ENCODE data around the gene TLCD3B. TPM values are rescaled to one million over a fixed set of nuclear protein-coding genes. Genes with fewer than 3 reads are reported as not detected.

The TLCD3B gene
- total RNA-seq, 2 experiments from 2014 or later = 4.3 to 17.6 TPM

- H2AFZ ChIP-seq (ENCODE audit: low read length) = no peak overlapping the region
- peaks cover 10% of the 10 kb centered on the region; the same call in 1 of the 2 replicates for H3K36me3 ChIP-seq (ENCODE audit: insufficient read depth, low read length)
- no peaks in the 10 kb centered on the region for H3K9me2 ChIP-seq (ENCODE audit: insufficient read depth, low read length)
- H3K9me3 ChIP-seq (ENCODE audit: low read length) = no peaks in the 10 kb centered on the region
- H3K4me2 ChIP-seq (ENCODE audit: low read length) = peak overlapping the region; percentile 52; the same call in 1 of the 2 replicates
- TF ChIP-seq EZH2phosphoT487 (IDR thresholded peaks at IDR 0.05; ENCODE audit: borderline replicate concordance, low read depth, low read length) (no peak), CTCF (conservative IDR thresholded peaks at IDR 0.05; ENCODE audit: low read length) (no peak)
- POLR2A ChIA-PET = interaction anchor here (0.6 kb wide), 1 partner anchor 886 kb away, joined by 7 read pairs; no protein-coding TSS in a partner anchor
- no peaks in the 10 kb centered on the region for H3K79me2 ChIP-seq (ENCODE audit: insufficient read depth, low read depth, low read length)
- no peaks in the 10 kb centered on the region for H4K20me1 ChIP-seq (ENCODE audit: insufficient read depth, low read length)
- no peak for DNase-seq (ENCODE audit: low spot score)
- BruUV-seq (replicated peaks) = no TSS peak
- peaks cover 2% of the 10 kb centered on the region for H3K4me1 ChIP-seq (ENCODE audit: insufficient read depth, low read length, poor library complexity, severe bottlenecking)
- H3K4me3 ChIP-seq (ENCODE audit: low read depth, low read length, poor library complexity, severe bottlenecking) = peak overlapping the region; percentile 34
- no peak overlapping the region for H3K27ac ChIP-seq (ENCODE audit: low read depth, low read length, poor library complexity, severe bottlenecking)
- CTCF ChIA-PET (ENCODE audit: unreplicated experiment) = no interaction called here
- intact Hi-C loops (cut with micrococcal nuclease; ENCODE audit: unreplicated experiment) = no loop called here
Observed at GRCh38 chr16:30009990-30010843, 20.9 kb downstream of the TLCD3B start.

GRCh38 chr16:30009085-30009862, 21.8 kb downstream of the TLCD3B start:
- Histone ChIP-seq H2AFZ (ENCODE audit: low read length) (no peak overlapping the region), H3K4me3 (ENCODE audit: low read depth, low read length, poor library complexity, severe bottlenecking) (no peak overlapping the region), H3K27ac (ENCODE audit: low read depth, low read length, poor library complexity, severe bottlenecking) (no peak overlapping the region), H3K9me3 (ENCODE audit: low read length) (no peaks in the 10 kb centered on the region), H4K20me1 (ENCODE audit: insufficient read depth, low read length) (no peaks in the 10 kb centered on the region), H3K36me3 (ENCODE audit: insufficient read depth, low read length) (peaks cover 11% of the 10 kb centered on the region; the same call in 1 of the 2 replicates), H3K9me2 (ENCODE audit: insufficient read depth, low read length) (no peaks in the 10 kb centered on the region), H3K4me1 (ENCODE audit: insufficient read depth, low read length, poor library complexity, severe bottlenecking) (peaks cover 2% of the 10 kb centered on the region), H3K4me2 (ENCODE audit: low read length) (no peak overlapping the region), H3K79me2 (ENCODE audit: insufficient read depth, low read depth, low read length) (no peaks in the 10 kb centered on the region)
- ChIA-PET POLR2A (no interaction called here), CTCF (ENCODE audit: unreplicated experiment) (no interaction called here)
- intact Hi-C loops (cut with micrococcal nuclease; ENCODE audit: unreplicated experiment) = no loop called here
- DNase-seq (ENCODE audit: low spot score) = no peak
- TF ChIP-seq EZH2phosphoT487 (IDR thresholded peaks at IDR 0.05; ENCODE audit: borderline replicate concordance, low read depth, low read length) = no peak
- BruUV-seq (replicated peaks) = no TSS peak

- no peak overlapping the region for H3K27ac ChIP-seq (ENCODE audit: low read depth, low read length, poor library complexity, severe bottlenecking)
- no peak for DNase-seq (ENCODE audit: low spot score)
- intact Hi-C loops (cut with micrococcal nuclease; ENCODE audit: unreplicated experiment) = no loop called here
- BruUV-seq (replicated peaks) = no TSS peak
- no peak overlapping the region for H3K4me3 ChIP-seq (ENCODE audit: low read depth, low read length, poor library complexity, severe bottlenecking)
- H3K36me3 ChIP-seq (ENCODE audit: insufficient read depth, low read length) = peaks cover 11% of the 10 kb centered on the region; the same call in 1 of the 2 replicates
- POLR2A ChIA-PET = no interaction called here
- H2AFZ ChIP-seq (ENCODE audit: low read length) = no peak overlapping the region
- no peak for TF ChIP-seq CTCF (conservative IDR thresholded peaks at IDR 0.05; ENCODE audit: low read length)
- no peak for TF ChIP-seq EZH2phosphoT487 (IDR thresholded peaks at IDR 0.05; ENCODE audit: borderline replicate concordance, low read depth, low read length)
- H3K4me2 ChIP-seq (ENCODE audit: low read length) = no peak overlapping the region
- no peaks in the 10 kb centered on the region for H4K20me1 ChIP-seq (ENCODE audit: insufficient read depth, low read length)
- CTCF ChIA-PET (ENCODE audit: unreplicated experiment) = no interaction called here
- H3K79me2 ChIP-seq (ENCODE audit: insufficient read depth, low read depth, low read length) = no peaks in the 10 kb centered on the region
- H3K4me1 ChIP-seq (ENCODE audit: insufficient read depth, low read length, poor library complexity, severe bottlenecking) = peaks cover 2% of the 10 kb centered on the region
- no peaks in the 10 kb centered on the region for H3K9me3 ChIP-seq (ENCODE audit: low read length)
- no peaks in the 10 kb centered on the region for H3K9me2 ChIP-seq (ENCODE audit: insufficient read depth, low read length)
Observed at GRCh38 chr16:30007378-30007895, 23.6 kb downstream of the TLCD3B start.
